Fibroblast of the aortic adventitia (primary cell): ENCODE results near the gene FASN. TPM values are rescaled to one million over a fixed set of nuclear protein-coding genes. Genes with fewer than 3 reads are reported as not detected.

Experiments used
- DNase-seq: peaks from one replicate; pipeline ENCODE4 v3.0.0-alpha.2; 2010; ENCODE audit warnings: low read depth
- H3K4me3 ChIP-seq: 2 replicates; pipeline ENCODE4 v1.5.1; 2011; ENCODE audit warnings: low read depth, mild to moderate bottlenecking, control low read depth, low read length, moderate library complexity
- total RNA-seq: library from RNA; depleted of rRNA; stranded (reverse); fragments of >200 nt; gene quantifications from 2 replicates; pipeline ENCODE4 v1.2.3, GENCODE V29; 2012; ENCODE audit warnings: low replicate concordance
- TF ChIP-seq, protein P1 (sequence below): IDR thresholded peaks from 2 replicates; pipeline ENCODE4 v1.5.1; 2011; ENCODE audit warnings: mild to moderate bottlenecking, low read length, control low read depth, inconsistent platforms; ENCODE audit not compliant: insufficient read depth

Gene FASN
- total RNA-seq, 1 donor: 65.2 TPM

DNA sequence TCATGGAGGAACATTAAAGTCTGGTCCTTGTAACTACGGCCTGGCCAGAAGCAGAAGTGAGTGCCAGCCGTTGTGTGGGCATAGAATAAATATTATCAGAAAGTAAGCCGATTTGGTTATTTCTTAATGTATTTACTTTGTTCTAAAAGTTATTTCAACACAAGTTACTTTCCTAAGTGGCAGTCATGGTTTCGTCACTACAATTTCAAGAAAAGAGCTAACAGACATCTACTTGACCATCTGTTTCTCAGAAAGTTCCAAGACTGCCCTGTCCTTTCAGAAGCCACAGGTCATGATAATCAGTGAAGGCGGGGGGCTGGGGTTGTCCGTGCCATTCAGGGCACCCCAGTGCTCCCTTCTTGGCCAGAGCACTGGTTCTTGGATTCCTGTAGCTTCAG lies 14.9 kb upstream of the FASN start:
- H3K4me3 ChIP-seq: no peak overlapping the region
- TF ChIP-seq, protein P1, sequence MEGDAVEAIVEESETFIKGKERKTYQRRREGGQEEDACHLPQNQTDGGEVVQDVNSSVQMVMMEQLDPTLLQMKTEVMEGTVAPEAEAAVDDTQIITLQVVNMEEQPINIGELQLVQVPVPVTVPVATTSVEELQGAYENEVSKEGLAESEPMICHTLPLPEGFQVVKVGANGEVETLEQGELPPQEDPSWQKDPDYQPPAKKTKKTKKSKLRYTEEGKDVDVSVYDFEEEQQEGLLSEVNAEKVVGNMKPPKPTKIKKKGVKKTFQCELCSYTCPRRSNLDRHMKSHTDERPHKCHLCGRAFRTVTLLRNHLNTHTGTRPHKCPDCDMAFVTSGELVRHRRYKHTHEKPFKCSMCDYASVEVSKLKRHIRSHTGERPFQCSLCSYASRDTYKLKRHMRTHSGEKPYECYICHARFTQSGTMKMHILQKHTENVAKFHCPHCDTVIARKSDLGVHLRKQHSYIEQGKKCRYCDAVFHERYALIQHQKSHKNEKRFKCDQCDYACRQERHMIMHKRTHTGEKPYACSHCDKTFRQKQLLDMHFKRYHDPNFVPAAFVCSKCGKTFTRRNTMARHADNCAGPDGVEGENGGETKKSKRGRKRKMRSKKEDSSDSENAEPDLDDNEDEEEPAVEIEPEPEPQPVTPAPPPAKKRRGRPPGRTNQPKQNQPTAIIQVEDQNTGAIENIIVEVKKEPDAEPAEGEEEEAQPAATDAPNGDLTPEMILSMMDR: no peak
- DNase-seq: no peak

DNA sequence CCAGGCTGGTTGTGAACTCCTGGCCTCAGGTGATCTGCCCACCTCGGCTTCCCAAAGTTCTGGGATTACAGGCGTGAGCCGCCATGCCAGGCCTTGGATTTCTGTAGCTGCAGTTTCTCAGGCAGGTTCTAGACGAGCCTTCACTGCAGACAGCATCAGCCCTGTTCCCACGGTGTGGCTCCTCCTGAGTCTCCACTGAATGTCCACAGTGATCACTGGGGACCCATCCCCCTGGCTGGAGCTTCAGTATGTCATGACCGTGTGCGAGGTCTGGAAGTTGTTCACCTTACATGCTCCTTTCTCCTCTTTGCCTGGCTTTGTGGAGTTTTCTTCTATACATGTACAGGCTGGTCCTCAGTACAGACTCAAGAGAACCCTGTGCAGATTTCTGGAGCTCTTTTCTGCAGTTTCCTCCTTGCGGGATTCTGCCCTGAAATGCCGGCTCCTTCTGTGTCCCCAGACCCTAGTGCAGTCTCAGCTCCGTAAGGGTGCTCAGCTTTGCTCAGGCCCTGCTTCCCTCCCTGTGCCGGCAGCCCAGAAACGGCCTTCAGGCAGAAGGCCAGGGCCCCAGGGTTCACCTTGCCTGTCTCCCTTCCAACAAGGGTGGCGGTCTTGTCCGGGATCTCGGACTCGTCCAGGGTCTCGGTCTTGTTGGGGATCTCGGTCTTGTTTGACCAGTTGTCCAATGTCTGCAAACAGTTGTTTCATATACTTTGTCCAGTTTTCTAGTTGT lies 14.3 kb upstream of the FASN start:
- TF ChIP-seq, protein P1: no peak
- DNase-seq: no peak
- H3K4me3 ChIP-seq: no peak overlapping the region

DNA sequence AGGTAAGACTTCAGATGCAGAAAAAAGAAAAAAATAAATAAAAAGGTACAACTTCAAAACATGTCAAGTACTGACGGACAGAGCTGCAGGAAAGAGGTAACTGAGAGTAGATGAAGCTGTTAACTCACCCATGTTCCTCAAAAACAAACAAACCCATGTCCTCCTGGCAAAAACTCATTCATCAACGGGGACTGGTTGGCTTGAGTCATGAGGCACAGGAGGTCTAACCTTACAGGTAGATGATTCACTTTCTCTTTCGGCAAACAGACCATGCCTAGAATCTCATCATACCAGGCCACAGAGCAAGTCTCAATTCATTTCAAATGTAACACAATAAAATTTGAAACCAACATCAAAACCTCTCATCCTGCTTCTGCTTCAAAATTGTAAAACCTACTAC lies 12.3 kb upstream of the FASN start:
- H3K4me3 ChIP-seq: no peak overlapping the region
- DNase-seq: no peak
- TF ChIP-seq, protein P1: no peak

DNA sequence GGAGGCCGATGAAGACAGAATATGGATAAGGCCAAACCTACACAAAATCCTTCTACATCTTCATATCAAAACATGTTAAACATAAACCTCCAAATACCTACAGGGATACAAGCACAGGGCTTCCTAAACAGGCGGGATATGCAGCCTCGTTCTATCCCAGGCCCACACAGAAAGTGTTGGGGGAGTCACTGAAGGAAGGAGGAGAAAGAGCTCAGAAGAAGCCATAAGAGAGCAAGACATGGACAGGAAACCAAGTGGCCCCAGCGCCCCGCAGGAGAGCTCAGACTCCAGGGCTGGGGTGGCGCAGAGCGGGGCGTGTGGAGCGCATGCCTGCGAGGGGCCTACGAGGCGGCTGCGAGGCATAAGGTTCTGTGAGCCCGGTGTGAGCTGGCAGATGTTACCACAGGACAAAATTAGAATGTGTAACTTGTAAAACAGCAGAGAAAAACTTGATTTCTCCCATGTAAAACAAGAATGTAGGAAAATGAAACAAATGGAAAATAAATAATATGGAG lies 11.0 kb upstream of the FASN start:
- no peak for DNase-seq
- no peak overlapping the region for H3K4me3 ChIP-seq
- TF ChIP-seq, protein P1: no peak

DNA sequence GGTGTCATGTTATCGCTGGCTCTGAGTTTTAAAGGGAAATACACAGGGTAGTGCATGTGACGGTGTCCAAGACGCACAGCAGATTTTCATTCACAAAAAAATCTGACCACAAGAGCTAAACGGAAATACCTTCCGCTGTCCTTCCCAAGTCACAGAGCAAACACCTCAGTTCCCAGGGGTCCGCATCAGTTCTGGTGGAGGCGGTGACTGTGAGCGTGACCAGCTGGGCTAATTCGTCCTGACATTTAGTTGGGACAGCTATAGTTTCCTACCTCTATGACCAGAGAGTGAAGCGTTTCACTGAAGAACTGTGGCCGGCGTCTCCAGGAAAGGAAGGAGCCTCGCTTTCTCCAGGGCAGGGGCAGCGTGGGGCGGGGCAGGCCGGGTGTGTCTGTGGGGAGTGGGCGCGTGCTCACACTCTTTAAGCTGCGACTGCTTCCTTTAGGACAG lies 10.5 kb upstream of the FASN start:
- no peak for DNase-seq
- TF ChIP-seq, protein P1: no peak
- H3K4me3 ChIP-seq: no peak overlapping the region

DNA sequence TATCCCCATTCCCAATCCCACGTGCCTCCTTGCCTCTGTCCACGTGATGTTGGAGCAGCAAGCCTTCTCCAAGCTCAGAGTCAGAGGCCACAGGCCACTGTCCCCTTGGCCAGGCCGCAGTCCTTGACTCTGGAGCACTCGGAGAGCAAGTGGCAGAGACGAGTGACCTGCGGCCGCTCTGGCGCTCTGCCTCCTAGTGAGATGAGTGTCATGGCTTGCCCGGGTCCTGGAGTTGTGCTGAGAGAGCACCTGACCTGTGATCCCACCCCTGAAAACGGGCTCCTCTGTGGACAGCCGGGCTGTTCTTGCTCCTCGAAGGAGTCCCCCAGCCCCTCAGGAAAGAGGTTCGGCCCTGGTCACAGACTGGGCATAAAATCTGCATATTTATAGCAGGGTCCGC lies 10.0 kb upstream of the FASN start:
- DNase-seq: no peak
- no peak overlapping the region for H3K4me3 ChIP-seq
- TF ChIP-seq, protein P1: no peak
